Right renal pelvis (tissue), 4 donors: ENCODE measurements around the gene UGGT2. TPM values are rescaled to one million over a fixed set of nuclear protein-coding genes. Genes with fewer than 3 reads are reported as not detected.
"Not testable (repeated sequence)": the region's sequence is repeated elsewhere in the genome, so short reads cannot be mapped to it uniquely, and the experiment has no call there.

ENCODE experiments used
- DNase-seq, 4 donors: peaks; one replicate each; pipeline ENCODE4 v3.0.0-alpha.2; 2013; ENCODE audit warnings: low read depth in 4 of 4, low spot score in 3 of 4, missing footprints in 1 of 4
- polyA plus RNA-seq, 4 donors: library from polyadenylated mRNA; unstranded; fragments of 120-200 nt; gene quantifications; one replicate each; pipeline ENCODE4 v1.2.1, GENCODE V29; 2013; ENCODE audit not compliant: insufficient read length in 4 of 4

Gene UGGT2
- polyA plus RNA-seq, 4 donors, result 34.0 to 50.1 (median 42.8) TPM

DNA sequence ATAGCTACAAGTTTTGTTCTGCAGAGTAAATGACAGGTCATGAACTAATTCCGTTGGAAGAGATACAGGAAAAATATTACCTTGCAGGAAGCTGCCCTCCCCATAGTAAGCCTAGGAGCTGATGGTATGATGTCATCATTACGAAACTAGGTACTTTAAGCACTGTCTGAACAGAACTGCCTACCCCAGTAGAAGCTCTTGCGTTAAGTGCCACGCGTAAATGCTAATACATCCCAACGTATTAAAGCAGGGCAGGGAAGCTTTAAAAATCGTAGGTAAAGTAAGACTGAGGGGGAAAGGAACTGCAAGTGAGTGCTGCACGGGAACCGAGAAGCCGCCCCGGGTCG lies 572 bp downstream of the UGGT2 start:
- peak in 1 of 4 donors; percentile 14 for DNase-seq

DNA sequence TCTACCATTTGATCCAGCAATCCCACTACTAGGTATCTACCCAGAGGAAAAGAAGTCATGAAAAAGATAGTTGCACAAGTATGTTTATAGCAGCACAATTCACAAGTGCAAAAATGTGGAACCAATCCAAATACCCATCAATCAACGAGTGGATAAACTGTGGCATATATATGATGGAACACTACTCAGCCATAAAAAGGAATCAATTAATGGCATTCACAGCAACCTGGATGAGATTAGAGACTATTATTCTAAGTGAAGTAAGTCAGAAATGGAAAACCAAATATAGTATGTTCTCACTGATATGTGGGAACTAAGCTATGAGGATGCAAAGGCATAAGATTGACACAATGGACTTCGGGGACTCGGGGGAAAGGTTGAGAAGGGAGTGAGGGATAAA lies 1.3 kb downstream of the UGGT2 start:
- not testable (repeated sequence) for DNase-seq

DNA sequence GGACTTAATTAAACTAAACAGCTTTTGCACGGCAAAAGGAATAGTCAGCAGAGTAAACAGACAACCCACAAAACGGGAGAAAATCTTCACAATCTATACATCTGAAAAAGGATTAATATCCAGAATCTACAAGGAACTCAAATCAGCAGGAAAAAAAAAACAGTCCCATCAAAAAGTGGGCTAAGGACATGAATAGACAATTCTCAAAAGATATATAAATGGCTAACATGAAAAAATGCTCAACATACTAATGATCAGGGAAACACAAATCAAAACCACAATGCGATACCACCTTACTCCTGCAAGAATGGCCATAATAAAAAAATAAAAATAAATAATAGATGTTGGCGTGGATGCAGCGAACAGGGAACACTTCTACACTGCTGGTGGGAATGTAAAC lies 1.7 kb downstream of the UGGT2 start:
- DNase-seq, result not testable (repeated sequence)

DNA sequence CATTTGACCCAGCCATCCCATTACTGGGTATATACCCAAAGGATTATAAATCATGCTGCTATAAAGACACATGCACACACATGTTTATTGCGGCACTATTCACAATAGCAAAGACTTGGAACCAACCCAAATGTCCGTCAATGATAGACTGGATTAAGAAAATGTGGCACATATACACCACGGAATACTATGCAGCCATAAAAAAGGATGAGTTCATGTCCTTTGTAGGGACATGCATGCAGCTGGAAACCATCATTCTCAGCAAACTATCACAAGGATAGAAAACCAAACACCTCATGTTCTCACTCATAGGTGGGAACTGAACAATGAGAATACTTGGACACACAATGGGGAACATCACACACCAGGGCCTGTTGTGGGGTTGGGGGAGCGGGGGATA lies 2.2 kb downstream of the UGGT2 start:
- not testable (repeated sequence) for DNase-seq

DNA sequence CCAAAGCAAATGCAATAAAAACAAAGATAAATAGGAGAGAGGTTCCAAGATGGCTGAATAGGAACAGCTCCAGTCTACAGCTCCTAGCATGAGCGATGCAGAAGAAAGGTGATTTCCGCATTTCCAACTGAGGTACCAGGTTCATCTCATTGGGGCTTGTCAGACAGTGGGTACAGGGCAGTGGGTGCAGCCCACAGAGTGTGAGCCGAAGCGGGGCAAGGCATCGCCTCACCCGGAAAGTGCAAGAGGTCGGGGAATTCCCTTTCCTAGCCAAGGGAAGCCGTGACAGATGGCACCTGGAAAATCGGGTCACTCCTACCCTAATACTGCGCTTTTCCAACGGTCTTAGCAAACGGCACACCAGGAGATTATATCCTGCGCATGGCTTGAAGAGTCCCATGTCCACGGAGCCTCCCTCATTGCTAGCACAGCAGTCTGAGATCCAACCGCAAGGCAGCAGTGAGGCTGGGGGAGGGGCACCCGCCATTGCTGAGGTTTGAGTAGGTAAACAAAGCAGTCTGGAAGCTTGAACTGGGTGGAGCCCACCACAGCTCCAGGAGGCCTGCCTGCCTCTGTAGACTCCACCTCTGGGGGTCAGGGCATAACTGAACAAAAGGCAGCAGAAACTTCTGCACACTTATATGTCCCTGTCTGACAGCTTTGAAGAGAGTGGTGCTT lies 6.6 kb downstream of the UGGT2 start:
- not testable (repeated sequence) for DNase-seq

DNA sequence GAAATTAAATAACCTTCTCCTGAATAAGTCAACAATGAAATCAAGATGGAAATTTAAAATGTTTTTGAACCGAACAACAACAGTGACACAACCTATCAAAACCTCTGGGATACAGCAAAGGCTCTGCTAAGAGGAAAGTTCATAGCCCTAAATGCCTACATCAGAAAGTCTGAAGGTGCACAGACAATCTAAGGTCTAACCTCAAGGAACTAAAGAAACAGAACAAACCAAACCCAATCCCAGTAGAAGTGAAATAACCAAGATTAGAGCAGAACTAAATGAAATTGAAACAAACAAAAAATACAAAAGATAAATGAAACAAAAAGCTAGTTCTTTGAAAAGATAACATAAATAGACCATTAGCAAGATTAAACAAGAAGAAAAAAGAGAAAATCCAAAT lies 9.0 kb downstream of the UGGT2 start:
- DNase-seq, result no peak

DNA sequence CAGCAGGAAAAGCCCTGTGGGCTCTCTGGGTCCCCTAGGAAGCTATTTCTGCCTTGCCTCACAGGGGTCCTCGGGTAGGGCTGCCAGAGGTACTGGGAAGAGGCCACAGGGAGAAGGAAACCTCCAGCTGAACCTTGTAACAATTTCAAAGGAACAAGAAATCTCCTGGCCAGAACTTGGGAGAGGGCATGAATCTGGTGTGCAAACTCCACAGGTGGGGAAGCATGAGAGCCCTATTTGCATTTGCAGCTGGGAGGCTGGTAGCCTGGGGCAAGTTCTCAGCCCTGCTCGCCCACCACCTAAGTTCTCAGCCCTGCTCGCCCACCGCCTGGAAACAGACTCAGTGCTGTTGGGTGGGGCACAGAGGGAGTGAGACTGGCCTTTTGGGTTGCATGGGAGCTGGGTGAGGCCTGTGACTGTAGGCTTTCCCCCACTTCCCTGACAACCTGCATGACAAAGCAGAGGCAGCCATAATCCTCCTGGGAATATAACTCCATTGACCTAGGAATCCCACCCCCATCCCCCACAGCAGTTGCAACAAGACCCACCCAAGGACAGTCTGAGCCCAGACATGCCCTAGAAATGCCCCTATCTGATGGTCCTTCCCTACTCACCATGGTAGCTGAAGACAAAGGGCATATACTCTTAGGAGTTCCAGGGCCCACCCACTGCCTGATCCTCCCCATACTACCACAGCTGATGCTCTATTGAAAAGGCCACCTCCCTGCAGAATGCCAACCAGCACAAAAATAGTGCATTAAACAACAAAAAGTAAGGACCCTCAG lies 11.7 kb downstream of the UGGT2 start:
- DNase-seq, result no peak

DNA sequence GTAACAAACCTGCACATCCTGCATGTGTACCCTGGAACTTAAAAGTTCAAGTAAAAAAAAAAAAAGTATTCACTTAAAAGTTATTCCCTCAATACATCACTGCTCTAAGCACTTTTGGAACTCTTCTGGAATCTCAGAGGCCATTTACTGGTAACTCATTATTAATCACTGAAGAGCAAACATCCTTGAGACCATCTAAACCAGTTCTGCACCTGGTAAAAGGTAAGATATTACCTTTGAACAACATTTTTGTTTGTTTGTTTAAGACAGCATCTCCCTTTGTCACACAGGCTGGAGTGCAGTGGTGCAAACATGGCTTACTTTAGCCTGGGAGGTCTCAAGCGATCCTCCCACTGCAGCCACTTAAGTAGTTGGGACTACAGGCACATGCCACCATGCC lies 16.7 kb downstream of the UGGT2 start:
- no peak for DNase-seq

DNA sequence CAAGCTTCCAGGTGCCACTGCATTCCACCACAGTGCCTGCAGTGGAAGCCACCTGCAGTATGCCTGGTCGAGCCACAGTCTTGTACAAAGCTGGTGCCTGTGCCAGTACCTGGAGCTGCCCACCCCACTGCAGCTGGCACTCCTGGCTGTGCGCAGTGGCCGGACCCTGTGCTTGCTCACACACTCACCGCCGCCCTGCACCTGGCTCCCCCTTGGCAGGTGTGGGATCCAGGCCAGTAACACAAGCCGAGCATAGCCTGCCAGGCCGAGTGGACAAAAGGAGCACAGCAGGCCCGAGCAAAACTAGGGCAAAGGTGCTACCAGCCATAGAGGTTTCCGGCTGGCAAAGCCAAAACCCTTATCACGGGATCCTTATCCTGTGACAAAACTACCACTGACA lies 18.5 kb downstream of the UGGT2 start:
- DNase-seq, result no peak

DNA sequence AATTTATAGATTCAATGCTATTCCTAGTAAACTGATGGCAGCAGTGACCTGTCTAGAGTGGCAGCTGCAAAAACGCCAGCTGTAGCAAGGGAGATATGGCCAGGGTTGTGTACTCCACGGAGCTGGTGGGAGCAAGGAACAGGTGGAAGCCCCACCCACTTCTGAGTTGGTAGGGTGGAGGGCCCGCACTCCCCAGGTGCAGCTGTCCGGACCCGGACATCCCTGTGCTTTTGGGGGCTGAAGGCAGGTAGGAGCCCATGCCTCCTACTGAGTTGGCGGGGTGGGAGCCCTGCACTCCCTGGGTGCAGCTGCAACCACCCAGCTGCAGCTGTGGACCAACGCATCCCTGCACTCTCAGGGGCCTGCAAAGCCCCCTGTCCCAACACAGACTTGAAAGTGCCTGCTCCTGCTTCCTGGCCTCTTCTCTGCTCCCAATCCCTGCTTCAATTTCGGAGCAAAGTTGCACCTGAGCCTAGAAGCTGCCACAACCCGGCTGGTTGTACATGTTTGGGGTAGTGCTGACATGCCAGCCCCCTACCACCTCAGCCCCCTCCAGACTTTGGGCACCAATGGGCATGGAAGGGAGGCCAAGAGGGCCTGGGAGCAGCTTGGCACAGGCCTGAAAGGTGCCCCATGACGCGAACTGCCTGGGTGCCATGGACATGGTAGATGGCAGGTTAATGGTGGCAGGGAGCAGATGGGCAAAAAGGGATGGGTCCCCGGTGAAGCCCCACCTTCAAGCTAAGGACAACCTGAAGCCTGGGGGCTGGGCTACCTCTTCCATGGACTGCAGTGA lies 19.8 kb downstream of the UGGT2 start:
- DNase-seq, result no peak

DNA sequence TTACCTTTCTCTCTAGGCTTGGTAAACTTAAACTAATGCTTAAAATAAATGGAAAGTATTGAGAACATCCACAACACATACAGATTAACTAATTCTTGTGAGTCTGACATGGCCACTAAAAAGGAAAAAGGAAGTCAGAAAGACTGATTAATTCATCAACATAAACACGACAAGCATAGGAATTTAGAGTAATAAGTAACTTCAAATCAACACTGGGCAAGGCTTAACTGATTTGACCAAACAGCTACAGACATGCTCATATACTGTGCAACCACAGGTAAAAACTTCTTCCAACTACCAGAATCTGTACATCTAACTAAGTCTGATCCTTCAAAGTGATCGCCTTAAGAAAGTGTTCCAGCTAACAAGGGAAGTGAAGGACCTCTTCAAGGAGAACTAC lies 20.5 kb downstream of the UGGT2 start:
- no peak for DNase-seq

DNA sequence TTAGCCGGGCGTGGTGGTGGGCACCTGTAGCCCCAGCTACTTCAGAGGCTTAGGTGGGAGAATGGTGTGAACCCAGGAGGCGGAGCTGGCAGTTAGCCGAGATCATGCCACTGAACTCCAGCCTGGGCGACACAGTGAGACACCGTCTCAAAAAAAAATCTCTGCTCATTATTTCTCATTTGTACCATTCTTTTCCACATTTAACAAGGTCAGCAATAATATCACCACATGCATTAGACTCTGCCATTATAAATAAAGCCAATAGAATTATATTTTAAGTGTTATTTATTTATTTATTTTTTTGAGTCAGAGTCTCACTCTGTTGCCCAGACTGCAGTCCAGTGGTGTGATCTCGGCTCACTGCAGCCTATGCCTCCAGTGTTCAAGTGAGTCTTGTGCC lies 24.2 kb downstream of the UGGT2 start:
- no peak for DNase-seq

DNA sequence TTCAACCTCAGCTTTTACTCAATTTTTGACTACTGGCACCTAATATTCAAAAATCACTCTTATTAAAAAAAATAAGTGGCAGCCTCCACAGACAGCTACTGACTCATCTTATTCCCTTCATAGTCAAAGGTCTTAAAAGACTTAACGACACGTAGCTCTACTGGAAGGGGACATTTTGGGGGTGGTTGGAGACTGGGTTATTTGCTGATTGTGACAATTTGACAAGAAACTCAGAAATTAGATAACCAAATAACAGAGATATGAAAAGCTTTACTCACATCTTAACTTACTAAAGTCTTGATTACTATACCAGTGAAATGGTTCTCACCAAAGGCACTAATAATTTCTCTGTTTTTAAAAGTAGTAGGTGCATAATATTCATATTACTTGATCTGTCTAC lies 25.7 kb downstream of the UGGT2 start:
- DNase-seq, result no peak

DNA sequence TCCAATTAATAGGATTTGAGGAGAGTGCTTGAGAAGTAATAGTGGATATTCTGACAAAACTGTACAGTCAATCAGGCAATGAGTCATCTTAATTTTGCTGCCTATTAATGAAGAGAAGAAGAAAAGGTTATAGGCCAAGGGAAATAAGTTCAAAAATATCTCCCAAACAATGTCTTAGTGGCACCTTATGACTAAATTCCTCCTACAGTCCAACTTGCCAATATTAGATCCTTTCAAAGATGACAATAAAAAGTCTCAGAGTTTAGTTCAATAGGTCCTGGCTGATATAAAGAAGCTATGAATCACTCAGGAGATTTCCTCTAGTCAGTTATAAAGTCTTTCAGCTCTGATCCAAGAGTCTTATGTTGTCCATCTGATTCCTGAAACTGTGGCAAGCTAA lies 27.9 kb downstream of the UGGT2 start:
- DNase-seq, result no peak

DNA sequence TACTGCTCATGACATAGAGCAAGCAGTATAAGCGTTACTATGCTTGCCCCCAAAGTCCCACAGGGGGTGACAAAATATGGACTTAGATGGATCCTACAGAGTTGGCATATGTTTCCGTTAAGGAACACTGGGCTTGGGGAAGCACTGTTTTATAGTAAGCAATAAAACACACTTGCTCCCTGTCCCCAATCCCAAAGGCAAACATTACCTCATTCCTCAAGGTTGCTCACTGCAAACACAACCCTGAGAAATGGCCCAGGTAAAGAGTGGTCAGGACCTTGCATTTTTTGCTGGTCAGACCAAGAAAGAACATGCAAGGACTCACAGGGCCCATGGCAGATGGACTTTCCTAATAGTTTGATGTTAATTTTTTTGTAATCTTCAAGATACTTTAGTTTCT lies 32.3 kb downstream of the UGGT2 start:
- no peak for DNase-seq

DNA sequence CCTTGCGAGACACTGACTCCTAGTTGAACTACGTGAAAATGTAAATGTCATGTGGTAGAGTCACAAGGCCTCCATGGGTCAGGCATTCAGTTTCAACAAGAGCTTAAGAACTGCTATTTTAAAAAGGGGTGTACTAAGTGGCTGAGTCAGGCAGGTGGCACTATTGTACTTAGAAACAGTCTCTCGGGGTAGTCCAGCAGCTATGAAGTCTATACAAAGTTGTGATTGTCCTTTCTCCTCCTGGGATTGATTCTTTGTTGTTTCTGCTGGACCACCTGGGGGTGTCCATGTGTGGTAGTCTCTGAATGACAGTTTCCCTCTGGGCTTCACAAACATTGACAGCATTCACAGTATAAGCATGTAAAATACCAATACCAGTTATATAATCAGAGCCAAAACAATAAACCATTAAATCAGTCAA lies 33.0 kb downstream of the UGGT2 start:
- DNase-seq, result peak; percentile 32 to 51 (median 42)

DNA sequence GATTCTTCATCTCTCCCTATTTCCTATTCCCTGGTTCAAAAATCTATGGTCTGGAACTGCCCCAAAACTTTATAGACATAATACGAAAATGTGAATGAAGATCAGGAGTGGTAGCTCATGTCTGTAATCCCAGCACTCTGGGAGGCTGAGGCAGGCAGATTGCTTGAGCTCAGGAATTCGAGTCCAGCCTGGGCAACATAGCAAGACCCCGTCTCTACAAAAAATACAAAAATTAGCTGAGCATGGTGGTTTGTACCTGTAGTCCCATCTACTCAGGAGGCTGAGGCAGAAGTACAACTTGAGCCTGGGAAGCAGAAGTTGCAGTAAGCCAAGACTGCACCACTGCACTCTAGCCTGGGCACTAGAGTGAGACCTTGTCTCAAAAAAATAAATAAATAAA lies 35.1 kb downstream of the UGGT2 start:
- DNase-seq, result no peak

DNA sequence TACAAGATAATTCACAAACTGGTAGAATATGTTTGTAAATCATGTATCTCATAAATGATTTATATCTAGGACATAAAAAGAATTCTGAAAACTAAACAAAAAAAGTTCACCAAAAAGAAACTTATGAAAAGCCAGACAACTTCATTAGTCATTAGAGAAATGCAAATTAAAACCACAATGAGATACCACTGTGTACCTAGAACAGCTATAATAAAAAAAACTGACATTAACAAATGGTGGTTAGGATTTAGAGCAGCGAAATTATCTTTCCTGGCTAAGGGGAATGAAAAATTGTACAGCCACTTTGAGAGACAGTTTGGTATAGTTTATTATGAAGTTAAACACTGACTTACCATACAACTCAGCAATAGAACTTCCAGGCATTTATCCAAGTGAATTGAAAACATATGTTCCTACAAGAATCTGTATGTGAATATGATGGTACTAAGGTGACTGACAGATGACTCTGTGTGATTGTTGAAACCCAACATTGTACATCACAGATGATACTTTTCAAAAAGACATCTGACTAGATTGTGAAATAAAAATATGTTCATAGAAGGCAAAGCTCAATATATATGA lies 41.8 kb downstream of the UGGT2 start:
- DNase-seq, result no peak

DNA sequence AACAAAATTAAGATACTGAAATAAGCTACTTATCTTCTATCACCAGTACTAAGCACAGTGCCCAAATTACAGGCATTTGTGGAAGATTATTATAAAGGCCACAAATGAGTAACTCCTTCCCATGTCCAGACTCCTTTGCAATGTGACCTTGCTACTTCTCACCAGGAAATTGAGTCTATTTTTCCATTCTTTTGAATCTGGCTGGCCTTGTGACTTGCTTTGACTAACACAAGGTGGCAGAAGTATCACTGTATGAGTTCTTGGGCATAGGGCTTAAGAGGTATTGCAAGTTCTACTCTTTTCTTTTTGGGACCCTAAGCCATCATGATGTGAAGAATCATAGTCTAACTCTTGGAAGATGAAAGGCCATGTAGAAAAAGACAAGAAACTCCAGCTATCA lies 49.9 kb downstream of the UGGT2 start:
- no peak for DNase-seq

DNA sequence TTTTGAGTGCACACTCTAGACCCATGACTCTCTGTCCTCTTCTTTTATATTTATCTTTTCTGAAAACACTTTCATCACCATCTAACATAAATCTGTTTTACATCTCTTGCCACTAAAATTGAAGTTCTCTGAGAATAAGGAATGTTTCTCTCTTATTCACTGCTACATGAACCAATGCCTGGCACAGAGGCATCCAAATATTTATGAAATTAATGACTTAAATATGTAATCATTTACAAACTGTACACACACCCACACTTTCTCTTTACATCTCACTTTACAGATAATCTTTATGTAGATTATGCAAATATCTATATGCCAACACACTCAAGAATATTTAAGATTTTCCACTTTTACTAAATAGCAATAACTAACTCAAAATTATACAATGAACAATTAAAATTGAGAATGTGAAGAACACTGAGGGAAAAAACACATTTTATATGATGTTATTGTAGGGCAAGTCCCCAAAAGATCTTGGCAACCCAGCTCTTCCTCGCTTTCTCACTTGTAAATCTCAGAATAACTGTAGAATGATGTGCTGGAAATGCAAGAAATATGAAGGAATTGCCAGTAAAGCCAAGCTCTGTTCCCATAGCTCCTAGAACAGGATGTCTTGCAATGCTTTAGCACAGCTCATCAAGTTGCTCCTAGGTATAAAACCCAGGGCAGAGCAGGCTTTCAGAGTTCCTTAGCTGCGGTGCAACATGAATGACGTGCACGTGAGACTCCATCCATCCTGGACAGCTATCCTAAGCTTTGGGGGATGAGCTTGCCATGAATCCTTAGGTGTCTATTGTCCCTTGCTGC lies 50.7 kb downstream of the UGGT2 start:
- no peak for DNase-seq
